ENCODE data around the gene WDR59. TPM values are rescaled to one million over a fixed set of nuclear protein-coding genes. Genes with fewer than 3 reads are reported as not detected.
A peak's percentile ranks its signal among the peaks of the same experiment; 100 is the strongest.

Gene WDR59
- total and polyA plus RNA-seq, 4 donors: 11.2 to 60.1 (median 32.0) TPM

- peaks cover 3 to 37% (median 13%) of the 10 kb centered on the region in 5 donors for H3K4me1 ChIP-seq (ENCODE audit: control insufficient read depth in 5 of 5, insufficient read depth in 5 of 5, low read length in 5 of 5)
- no peak overlapping the region for H3K27ac ChIP-seq (ENCODE audit: low read depth in 1 of 2, low read length in 1 of 2)
- 95 to 98% methylated on average over 1 of the region's 1 CpG for WGBS, 2 donors
- H3K27me3 ChIP-seq (ENCODE audit: control insufficient read depth in 3 of 3, insufficient read depth in 3 of 3, low read length in 2 of 3): no peaks in the 10 kb centered on the region
- DNase-seq (no peak), ATAC-seq (ENCODE audit: insufficient read depth, low FRiP score) (no peak)
- TF ChIP-seq CTCF (IDR thresholded peaks at IDR 0.05; ENCODE audit: control extremely low read depth, extremely low read depth): no peak
- no peak overlapping the region for H3K9ac ChIP-seq (ENCODE audit: insufficient read depth in 1 of 2, low read length in 2 of 2)
- no peaks in the 10 kb centered on the region for H3K9me3 ChIP-seq (ENCODE audit: control insufficient read depth in 4 of 4, insufficient read depth in 3 of 4, low read length in 3 of 4)
- H3K4me3 ChIP-seq: no peak overlapping the region
- no peaks in the 10 kb centered on the region for H3K36me3 ChIP-seq (ENCODE audit: control insufficient read depth in 4 of 4, insufficient read depth in 4 of 4, low read length in 4 of 4)
Measured at GRCh38 chr16:74995986-74996385, 11.1 kb upstream of the WDR59 start.

GRCh38 chr16:74991593-74992403, 6.9 kb upstream of the WDR59 start:
- TF ChIP-seq CTCF (IDR thresholded peaks at IDR 0.05; ENCODE audit: control extremely low read depth, extremely low read depth): no peak
- H3K36me3 ChIP-seq (ENCODE audit: control insufficient read depth in 4 of 4, insufficient read depth in 4 of 4, low read length in 4 of 4): no peaks in the 10 kb centered on the region
- H3K4me1 ChIP-seq (ENCODE audit: control insufficient read depth in 5 of 5, insufficient read depth in 5 of 5, low read length in 5 of 5): peaks cover 0 to 24% (median 13%) of the 10 kb centered on the region in 5 donors
- H3K4me3 ChIP-seq: no peak overlapping the region
- WGBS, 2 donors: 70 to 73% methylated on average over 13 of the region's 13 CpGs
- ATAC-seq (ENCODE audit: insufficient read depth, low FRiP score) (no peak), DNase-seq (peak; percentile 39 to 85 (median 73))
- H3K27me3 ChIP-seq (ENCODE audit: control insufficient read depth in 3 of 3, insufficient read depth in 3 of 3, low read length in 2 of 3): no peaks in the 10 kb centered on the region
- no peaks in the 10 kb centered on the region for H3K9me3 ChIP-seq (ENCODE audit: control insufficient read depth in 4 of 4, insufficient read depth in 3 of 4, low read length in 3 of 4)
- H3K27ac ChIP-seq (ENCODE audit: low read depth in 1 of 2, low read length in 1 of 2): peak overlapping the region in 1 of 2 donors; percentile 28
- peak overlapping the region in 1 of 2 donors; percentile 24 for H3K9ac ChIP-seq (ENCODE audit: insufficient read depth in 1 of 2, low read length in 2 of 2)

- H3K4me3 ChIP-seq: no peak overlapping the region
- no peaks in the 10 kb centered on the region for H3K36me3 ChIP-seq (ENCODE audit: control insufficient read depth in 4 of 4, insufficient read depth in 4 of 4, low read length in 4 of 4)
- H3K27me3 ChIP-seq (ENCODE audit: control insufficient read depth in 3 of 3, insufficient read depth in 3 of 3, low read length in 2 of 3): no peaks in the 10 kb centered on the region
- no peaks in the 10 kb centered on the region for H3K9me3 ChIP-seq (ENCODE audit: control insufficient read depth in 4 of 4, insufficient read depth in 3 of 4, low read length in 3 of 4)
- no peak overlapping the region for H3K9ac ChIP-seq (ENCODE audit: insufficient read depth in 1 of 2, low read length in 2 of 2)
- no peak for TF ChIP-seq CTCF (IDR thresholded peaks at IDR 0.05; ENCODE audit: control extremely low read depth, extremely low read depth)
- peaks cover 0 to 24% (median 13%) of the 10 kb centered on the region in 5 donors for H3K4me1 ChIP-seq (ENCODE audit: control insufficient read depth in 5 of 5, insufficient read depth in 5 of 5, low read length in 5 of 5)
- DNase-seq: no peak
- WGBS, 2 donors: 85 to 86% methylated on average over 5 of the region's 5 CpGs
- H3K27ac ChIP-seq (ENCODE audit: low read depth in 1 of 2, low read length in 1 of 2): no peak overlapping the region
- ATAC-seq (ENCODE audit: insufficient read depth, low FRiP score): no peak
Measured at GRCh38 chr16:74991268-74991592, 6.3 kb upstream of the WDR59 start.
